OCI-LY1 (cell line): ENCODE measurements around the gene F11R.

Source experiments
- CTCF ChIP-seq: fragments of 200-600 bp; sonication (generic), shearing (Covaris generic); IDR thresholded peaks from 2 replicates; pipeline ENCODE4 v1.5.1; 2017; ENCODE audit warnings: mild to moderate bottlenecking, antibody characterized with exemption, low read length, moderate library complexity, mixed read lengths
- EZH2 ChIP-seq: fragments of 200-600 bp; sonication (generic), shearing (Covaris generic); IDR thresholded peaks from 2 replicates; pipeline ENCODE4 v1.8.0; 2017; ENCODE audit warnings: borderline replicate concordance, mixed run types, mild to moderate bottlenecking, antibody characterized with exemption, low read length, moderate library complexity, mixed read lengths

- no peak for TF ChIP-seq EZH2
- TF ChIP-seq CTCF = no peak
These were observed 70.3 kb downstream of the F11R start for GRCh38 chr1:160950657-160951056.
